Kidney glomerular epithelial cell (primary cell): ENCODE measurements around the gene AP5Z1.

Experiments
- DNase-seq: peaks from one replicate; lab custom pipeline; 2025; lab: John Stamatoyannopoulos, UW

The AP5Z1 gene

GRCh38 chr7:4775250-4775847, at the start of gene AP5Z1:
Gene AP5Z1 (plus strand): TSS chr7:4775623. CDS start chr7:4775716, 93 bp downstream.
- peak; percentile 88 for DNase-seq

GRCh38 chr7:4725850-4726450, 49.5 kb upstream of the AP5Z1 start:
- DNase-seq: no peak

GRCh38 chr7:4726566-4726965, 48.9 kb upstream of the AP5Z1 start:
- DNase-seq: no peak

GRCh38 chr7:4727914-4728705, 47.3 kb upstream of the AP5Z1 start:
- no peak for DNase-seq

- no peak for DNase-seq
These were observed 46.2 kb upstream of the AP5Z1 start for GRCh38 chr7:4729266-4729665.

- DNase-seq: no peak
These were observed 45.1 kb upstream of the AP5Z1 start for GRCh38 chr7:4730276-4730675.

- no peak for DNase-seq
These were observed 44.5 kb upstream of the AP5Z1 start for GRCh38 chr7:4730971-4731370.

GRCh38 chr7:4731803-4732202, 43.6 kb upstream of the AP5Z1 start:
- no peak for DNase-seq

- no peak for DNase-seq
These were observed 41.4 kb upstream of the AP5Z1 start for GRCh38 chr7:4733936-4734528.

- DNase-seq: no peak
These were observed 40.7 kb upstream of the AP5Z1 start for GRCh38 chr7:4734587-4735345.

GRCh38 chr7:4737300-4737699, 38.1 kb upstream of the AP5Z1 start:
- no peak for DNase-seq

GRCh38 chr7:4738711-4739527, 36.5 kb upstream of the AP5Z1 start:
- peak; percentile 89 for DNase-seq

- DNase-seq: peak; percentile 39
These were observed 35.9 kb upstream of the AP5Z1 start for GRCh38 chr7:4739528-4739992.

- no peak for DNase-seq
These were observed 34.6 kb upstream of the AP5Z1 start for GRCh38 chr7:4740796-4741195.

GRCh38 chr7:4742051-4742573, 33.3 kb upstream of the AP5Z1 start:
- DNase-seq: no peak

- DNase-seq: no peak
These were observed 32.6 kb upstream of the AP5Z1 start for GRCh38 chr7:4742852-4743251.

GRCh38 chr7:4744391-4745264, 30.8 kb upstream of the AP5Z1 start:
- peak; percentile 94 for DNase-seq

- DNase-seq: no peak
These were observed 30.0 kb upstream of the AP5Z1 start for GRCh38 chr7:4745265-4745919.
